Keratinocyte (primary cell): ENCODE data around the gene RHOA. TPM values are rescaled to one million over a fixed set of nuclear protein-coding genes. Genes with fewer than 3 reads are reported as not detected.
"Not testable (repeated sequence)": the region's sequence is repeated elsewhere in the genome, so short reads cannot be mapped to it uniquely, and the experiment has no call there.

Source experiments
- DNase-seq: peaks from one replicate; pipeline ENCODE4 v3.0.0-alpha.2; 2011; ENCODE audit warnings: low read depth, missing footprints, low spot score
- FAIRE-seq: peaks from 2 replicates; lab custom pipeline; 2011; peaks lifted over from hg19 to GRCh38; lab: Jason Lieb, UNC
- H2AFZ ChIP-seq: 2 replicates; pipeline ENCODE4 v1.6.0; 2012; ENCODE audit warnings: low read length, control low read depth, inconsistent platforms; ENCODE audit not compliant: control insufficient read depth
- H3K27ac ChIP-seq: 2 replicates; pipeline ENCODE4 v1.5.1; 2011; ENCODE audit warnings: low read length; ENCODE audit not compliant: control insufficient read depth, insufficient read depth
- H3K27me3 ChIP-seq: 3 replicates; pipeline ENCODE4 v1.6.0; 2011; ENCODE audit warnings: low read length; ENCODE audit not compliant: control insufficient read depth, insufficient read depth; ENCODE audit errors: extremely low read depth
- H3K36me3 ChIP-seq, 2 experiments: 2 replicates in 1 of 2; 3 replicates in 1 of 2; pipeline ENCODE4 v1.5.1; 2011; ENCODE audit warnings: low read length in 2 of 2, mild to moderate bottlenecking in 1 of 2; ENCODE audit not compliant: control insufficient read depth in 2 of 2, insufficient read depth in 2 of 2; ENCODE audit errors: extremely low read depth in 1 of 2
- H3K4me1 ChIP-seq: 3 replicates; pipeline ENCODE4 v1.5.1; 2011; ENCODE audit warnings: low read length; ENCODE audit not compliant: control insufficient read depth, insufficient read depth; ENCODE audit errors: extremely low read depth
- H3K4me2 ChIP-seq: 3 replicates; pipeline ENCODE4 v1.6.0; 2011; ENCODE audit warnings: low read depth, low read length; ENCODE audit not compliant: control insufficient read depth, insufficient read depth; ENCODE audit errors: extremely low read depth
- H3K4me3 ChIP-seq, 3 experiments: fragments of 200-600 bp in 1 of 3; sonication (generic) in 1 of 3; 2 replicates in 2 of 3; 3 replicates in 1 of 3; pipeline ENCODE4 v1.5.1; 2011 to 2016; ENCODE audit warnings: low read length in 3 of 3, mild to moderate bottlenecking in 3 of 3, control low read depth in 2 of 3, inconsistent platforms in 1 of 3, low read depth in 1 of 3, mixed read lengths in 1 of 3, mixed run types in 1 of 3, moderate library complexity in 1 of 3; ENCODE audit not compliant: control insufficient read depth in 2 of 3, insufficient read depth in 2 of 3; ENCODE audit errors: extremely low read depth in 1 of 3
- H3K79me2 ChIP-seq: 2 replicates; pipeline ENCODE4 v1.6.0; 2012; ENCODE audit warnings: low read length; ENCODE audit not compliant: control insufficient read depth, insufficient read depth
- H3K9ac ChIP-seq: 3 replicates; pipeline ENCODE4 v1.6.0; 2011; ENCODE audit warnings: low read length; ENCODE audit not compliant: control insufficient read depth, insufficient read depth; ENCODE audit errors: extremely low read depth
- H3K9me1 ChIP-seq: 3 replicates; pipeline ENCODE4 v1.6.0; 2011; ENCODE audit warnings: low read length; ENCODE audit not compliant: control insufficient read depth, insufficient read depth; ENCODE audit errors: extremely low read depth
- H3K9me3 ChIP-seq: 2 replicates; pipeline ENCODE4 v1.5.1; 2012; ENCODE audit warnings: low read depth, low read length; ENCODE audit not compliant: control insufficient read depth
- H4K20me1 ChIP-seq: 3 replicates; pipeline ENCODE4 v1.6.0; 2011; ENCODE audit warnings: low read length; ENCODE audit not compliant: control insufficient read depth, insufficient read depth; ENCODE audit errors: extremely low read depth
- CTCF ChIP-seq, 3 experiments: IDR thresholded peaks in 1 of 3; conservative IDR thresholded peaks in 1 of 3; optimal IDR thresholded peaks in 1 of 3; 2 replicates in 2 of 3; 3 replicates in 1 of 3; pipeline versions ENCODE3 to v1.5.1; 2011; ENCODE audit warnings: low read length in 3 of 3, mild to moderate bottlenecking in 3 of 3, moderate library complexity in 2 of 3, control low read depth in 1 of 3, inconsistent platforms in 1 of 3; ENCODE audit not compliant: insufficient read depth in 2 of 3; ENCODE audit errors: extremely low read depth in 1 of 3
- EZH2 ChIP-seq: IDR thresholded peaks from one replicate; pipeline ENCODE4 v1.6.1; 2012; ENCODE audit warnings: inconsistent platforms, mild to moderate bottlenecking, low read length, moderate library complexity
- dilution Hi-C: fragments of 300-500 bp; cut with MboI; formaldehyde crosslinking; loops from one replicate; pipeline ENCODE4 v1.7.0; 2020; ENCODE audit warnings: low sequenced_read_pairs; ENCODE audit not compliant: extremely low pct_ligation_motif_present
- polyA plus RNA-seq, 5 experiments: library from polyadenylated mRNA; depleted of rRNA in 3 of 5; stranded (reverse) in 3 of 5; stranded (forward) in 1 of 5; unstranded in 1 of 5; fragments of >200 nt; gene quantifications; 1 replicate in 1 of 5; 2 replicates in 3 of 5; 3 replicates in 1 of 5; pipeline versions ENCODE4 v1.2.1 to v1.2.3, GENCODE V29; 2011 to 2012; ENCODE audit warnings: missing spikeins in 2 of 5, low read depth in 1 of 5, low replicate concordance in 1 of 5

The RHOA gene
- polyA plus RNA-seq, 1 donor (not counting 4 experiments of a cell fraction or from before 2014, with no cell fraction given): 332 TPM

GRCh38 chr3:49357095-49357442 lies 54.7 kb downstream of the RHOA start:
- H3K9ac ChIP-seq: peak overlapping the region; percentile 78

GRCh38 chr3:49352890-49353421 lies 58.8 kb downstream of the RHOA start:
- H3K4me3 ChIP-seq: no peak overlapping the region
- no peak for FAIRE-seq
- no peak overlapping the region for H3K4me2 ChIP-seq
- H3K4me1 ChIP-seq: peaks cover 33% of the 10 kb centered on the region
- H2AFZ ChIP-seq: no peak overlapping the region
- H3K36me3 ChIP-seq: peaks cover 6 to 18% of the 10 kb centered on the region in 2 experiments
- no peak for DNase-seq
- TF ChIP-seq EZH2 (no peak), CTCF (optimal IDR thresholded peaks at IDR 0.05 in 1 of 3, IDR thresholded peaks at IDR 0.05 in 1 of 3, conservative IDR thresholded peaks at IDR 0.05 in 1 of 3; ENCODE audit: extremely low read depth in 1 of 3, insufficient read depth in 2 of 3, low read length in 3 of 3) (no peak)
- H3K9me3 ChIP-seq: no peaks in the 10 kb centered on the region
- no peaks in the 10 kb centered on the region for H3K27me3 ChIP-seq
- peaks cover 14% of the 10 kb centered on the region for H3K79me2 ChIP-seq
- dilution Hi-C loops: no loop called here
- no peaks in the 10 kb centered on the region for H4K20me1 ChIP-seq
- no peak overlapping the region for H3K27ac ChIP-seq
- peaks cover 2% of the 10 kb centered on the region for H3K9me1 ChIP-seq
- H3K9ac ChIP-seq: no peak overlapping the region

More at GRCh38 chr3:49357095-49357442, 54.7 kb downstream of the RHOA start:
- H3K27ac ChIP-seq: peak overlapping the region; percentile 79
- H2AFZ ChIP-seq, H4K20me1 ChIP-seq, H3K9me1 ChIP-seq, DNase-seq, H3K27me3 ChIP-seq, H3K9me3 ChIP-seq, dilution Hi-C loops, FAIRE-seq: not testable (repeated sequence)
- peaks cover 39% of the 10 kb centered on the region for H3K4me1 ChIP-seq
- H3K79me2 ChIP-seq: peaks cover 19% of the 10 kb centered on the region
- peak overlapping the region; percentile 65 to 73 (median 66) for H3K4me3 ChIP-seq
- peak overlapping the region; percentile 91 for H3K4me2 ChIP-seq
- H3K36me3 ChIP-seq: peaks cover 17 to 33% of the 10 kb centered on the region in 2 experiments

GRCh38 chr3:49352281-49352680 lies 59.5 kb downstream of the RHOA start:
- dilution Hi-C loops: no loop called here
- no peak for DNase-seq
- H3K4me2 ChIP-seq: no peak overlapping the region

More at GRCh38 chr3:49352281-49352680, 59.5 kb downstream of the RHOA start:
- peaks cover 34% of the 10 kb centered on the region for H3K4me1 ChIP-seq
- no peak overlapping the region for H3K9ac ChIP-seq
- TF ChIP-seq EZH2 (no peak), CTCF (optimal IDR thresholded peaks at IDR 0.05 in 1 of 3, IDR thresholded peaks at IDR 0.05 in 1 of 3, conservative IDR thresholded peaks at IDR 0.05 in 1 of 3; ENCODE audit: extremely low read depth in 1 of 3, insufficient read depth in 2 of 3, low read length in 3 of 3) (no peak)
- FAIRE-seq: no peak
- peaks cover 2% of the 10 kb centered on the region for H3K9me1 ChIP-seq
- H2AFZ ChIP-seq: no peak overlapping the region
- H3K79me2 ChIP-seq: peaks cover 10% of the 10 kb centered on the region
- H4K20me1 ChIP-seq: no peaks in the 10 kb centered on the region
- no peaks in the 10 kb centered on the region for H3K27me3 ChIP-seq
- H3K36me3 ChIP-seq: peaks cover 6 to 15% of the 10 kb centered on the region in 2 experiments
- H3K9me3 ChIP-seq: no peaks in the 10 kb centered on the region
- no peak overlapping the region for H3K4me3 ChIP-seq
- H3K27ac ChIP-seq: peak overlapping the region; percentile 78
